Measurements from ENCODE around the gene METRNL. TPM values are rescaled to one million over a fixed set of nuclear protein-coding genes. Genes with fewer than 3 reads are reported as not detected.

The METRNL gene
- polyA plus RNA-seq, 1 donor from 2014 or later: 15.1 TPM

DNA sequence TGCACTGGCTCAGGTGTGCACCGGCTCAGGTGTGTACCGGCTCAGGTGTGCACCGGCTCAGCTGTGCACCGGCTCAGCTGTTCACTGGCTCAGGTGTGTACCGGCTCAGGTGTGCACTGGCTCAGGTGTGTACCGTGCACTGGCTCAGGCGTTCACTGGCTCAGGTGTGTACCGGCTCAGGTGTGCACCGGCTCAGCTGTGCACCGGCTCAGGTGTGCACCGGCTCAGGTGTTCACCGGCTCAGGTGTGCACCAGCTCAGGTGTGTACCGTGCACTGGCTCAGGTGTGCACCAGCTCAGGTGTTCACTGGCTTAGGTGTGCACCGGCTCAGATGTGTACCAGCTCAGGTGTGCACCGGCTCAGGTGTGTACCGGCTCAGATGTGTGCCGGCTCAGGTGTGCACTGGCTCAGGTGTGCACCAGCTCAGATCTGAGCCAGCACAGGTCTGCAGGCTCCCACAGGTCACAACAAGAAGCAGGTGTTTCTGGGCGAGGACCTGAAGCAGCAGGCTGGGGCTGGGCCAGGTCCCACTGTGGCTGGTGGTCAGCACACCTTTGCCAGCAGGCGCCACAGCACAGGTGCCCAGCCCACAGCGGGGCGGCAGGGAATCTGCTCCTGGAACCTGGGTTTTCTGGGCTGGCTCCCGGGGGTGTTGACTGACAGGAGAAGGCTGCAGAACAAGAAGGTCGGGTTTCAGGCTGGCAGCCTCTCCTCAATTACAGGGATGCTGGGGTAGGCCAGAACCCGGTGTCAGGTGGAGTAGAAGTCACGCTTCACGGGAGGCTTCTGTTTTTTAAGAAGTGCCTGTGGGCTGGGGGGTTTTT is 17.2 kb downstream of the METRNL start:
- Histone ChIP-seq H4K20me1 (ENCODE audit: insufficient read depth) (no peaks in the 10 kb centered on the region), H3K36me3 (ENCODE audit: insufficient read depth, low read length) (no peaks in the 10 kb centered on the region)
- TF ChIP-seq RAD21 (conservative IDR thresholded peaks at IDR 0.05) (no peak), EP300 (conservative IDR thresholded peaks at IDR 0.05; ENCODE audit: poor library complexity, severe bottlenecking) (no peak), MXI1 (conservative IDR thresholded peaks at IDR 0.05; ENCODE audit: poor library complexity, severe bottlenecking) (no peak), EZH2 (IDR thresholded peaks at IDR 0.05; ENCODE audit: borderline replicate concordance, insufficient read depth, low read length, poor library complexity, severe bottlenecking) (no peak), SMC3 (conservative IDR thresholded peaks at IDR 0.05; ENCODE audit: poor library complexity) (no peak), POLR2AphosphoS5 (IDR thresholded peaks at IDR 0.05) (no peak), TAF1 (IDR thresholded peaks at IDR 0.05; ENCODE audit: low read depth) (no peak)
- TF ChIP-seq, protein P1, sequence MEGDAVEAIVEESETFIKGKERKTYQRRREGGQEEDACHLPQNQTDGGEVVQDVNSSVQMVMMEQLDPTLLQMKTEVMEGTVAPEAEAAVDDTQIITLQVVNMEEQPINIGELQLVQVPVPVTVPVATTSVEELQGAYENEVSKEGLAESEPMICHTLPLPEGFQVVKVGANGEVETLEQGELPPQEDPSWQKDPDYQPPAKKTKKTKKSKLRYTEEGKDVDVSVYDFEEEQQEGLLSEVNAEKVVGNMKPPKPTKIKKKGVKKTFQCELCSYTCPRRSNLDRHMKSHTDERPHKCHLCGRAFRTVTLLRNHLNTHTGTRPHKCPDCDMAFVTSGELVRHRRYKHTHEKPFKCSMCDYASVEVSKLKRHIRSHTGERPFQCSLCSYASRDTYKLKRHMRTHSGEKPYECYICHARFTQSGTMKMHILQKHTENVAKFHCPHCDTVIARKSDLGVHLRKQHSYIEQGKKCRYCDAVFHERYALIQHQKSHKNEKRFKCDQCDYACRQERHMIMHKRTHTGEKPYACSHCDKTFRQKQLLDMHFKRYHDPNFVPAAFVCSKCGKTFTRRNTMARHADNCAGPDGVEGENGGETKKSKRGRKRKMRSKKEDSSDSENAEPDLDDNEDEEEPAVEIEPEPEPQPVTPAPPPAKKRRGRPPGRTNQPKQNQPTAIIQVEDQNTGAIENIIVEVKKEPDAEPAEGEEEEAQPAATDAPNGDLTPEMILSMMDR (IDR thresholded peaks at IDR 0.05; ENCODE audit: poor library complexity, severe bottlenecking): no peak
- TF ChIP-seq, protein P2, sequence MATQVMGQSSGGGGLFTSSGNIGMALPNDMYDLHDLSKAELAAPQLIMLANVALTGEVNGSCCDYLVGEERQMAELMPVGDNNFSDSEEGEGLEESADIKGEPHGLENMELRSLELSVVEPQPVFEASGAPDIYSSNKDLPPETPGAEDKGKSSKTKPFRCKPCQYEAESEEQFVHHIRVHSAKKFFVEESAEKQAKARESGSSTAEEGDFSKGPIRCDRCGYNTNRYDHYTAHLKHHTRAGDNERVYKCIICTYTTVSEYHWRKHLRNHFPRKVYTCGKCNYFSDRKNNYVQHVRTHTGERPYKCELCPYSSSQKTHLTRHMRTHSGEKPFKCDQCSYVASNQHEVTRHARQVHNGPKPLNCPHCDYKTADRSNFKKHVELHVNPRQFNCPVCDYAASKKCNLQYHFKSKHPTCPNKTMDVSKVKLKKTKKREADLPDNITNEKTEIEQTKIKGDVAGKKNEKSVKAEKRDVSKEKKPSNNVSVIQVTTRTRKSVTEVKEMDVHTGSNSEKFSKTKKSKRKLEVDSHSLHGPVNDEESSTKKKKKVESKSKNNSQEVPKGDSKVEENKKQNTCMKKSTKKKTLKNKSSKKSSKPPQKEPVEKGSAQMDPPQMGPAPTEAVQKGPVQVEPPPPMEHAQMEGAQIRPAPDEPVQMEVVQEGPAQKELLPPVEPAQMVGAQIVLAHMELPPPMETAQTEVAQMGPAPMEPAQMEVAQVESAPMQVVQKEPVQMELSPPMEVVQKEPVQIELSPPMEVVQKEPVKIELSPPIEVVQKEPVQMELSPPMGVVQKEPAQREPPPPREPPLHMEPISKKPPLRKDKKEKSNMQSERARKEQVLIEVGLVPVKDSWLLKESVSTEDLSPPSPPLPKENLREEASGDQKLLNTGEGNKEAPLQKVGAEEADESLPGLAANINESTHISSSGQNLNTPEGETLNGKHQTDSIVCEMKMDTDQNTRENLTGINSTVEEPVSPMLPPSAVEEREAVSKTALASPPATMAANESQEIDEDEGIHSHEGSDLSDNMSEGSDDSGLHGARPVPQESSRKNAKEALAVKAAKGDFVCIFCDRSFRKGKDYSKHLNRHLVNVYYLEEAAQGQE (IDR thresholded peaks at IDR 0.05; ENCODE audit: borderline replicate concordance): no peak

DNA sequence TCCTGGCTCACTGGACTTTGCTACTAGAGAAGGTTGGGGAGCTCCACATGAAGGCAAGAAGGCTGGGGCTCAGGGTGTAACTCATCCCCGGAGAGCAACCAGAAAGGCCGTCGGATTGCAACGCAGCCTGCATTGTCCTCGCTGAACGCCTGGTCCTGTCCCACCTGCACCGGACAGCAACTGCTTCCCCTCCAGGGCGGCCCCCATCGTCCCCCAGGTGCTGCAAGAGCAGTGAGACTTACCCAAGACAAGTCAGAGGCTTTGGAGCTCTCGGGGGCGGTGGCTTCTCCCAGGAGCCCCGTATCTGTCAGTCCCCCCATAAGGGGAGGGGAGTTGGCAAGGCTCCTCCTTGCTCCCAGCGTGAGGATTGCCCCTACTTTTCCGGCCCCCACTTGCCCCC is 18.4 kb downstream of the METRNL start:
- no peak overlapping the region for H3K4me3 ChIP-seq (ENCODE audit: low read length)
- no peaks in the 10 kb centered on the region for H4K20me1 ChIP-seq (ENCODE audit: insufficient read depth)
- H3K27ac ChIP-seq (ENCODE audit: low read length): no peak overlapping the region
- no peaks in the 10 kb centered on the region for H3K36me3 ChIP-seq (ENCODE audit: insufficient read depth, low read length)
- H3K4me2 ChIP-seq (ENCODE audit: low read length): no peak overlapping the region
- no peaks in the 10 kb centered on the region for H3K27me3 ChIP-seq (ENCODE audit: insufficient read depth, low read depth, low read length)
- H3F3A ChIP-seq (ENCODE audit: insufficient read depth, low read length, poor library complexity, severe bottlenecking): no peaks in the 10 kb centered on the region
- no peaks in the 10 kb centered on the region for H3K79me2 ChIP-seq (replicated peaks; ENCODE audit: insufficient read depth, low read length)
- H3K9ac ChIP-seq (ENCODE audit: low read length): no peak overlapping the region
- no peaks in the 10 kb centered on the region for H3K9me3 ChIP-seq (ENCODE audit: low read length)
- no peak for TF ChIP-seq TAF1 (IDR thresholded peaks at IDR 0.05; ENCODE audit: low read depth)
- TF ChIP-seq, protein P1 (IDR thresholded peaks at IDR 0.05; ENCODE audit: poor library complexity, severe bottlenecking): no peak
- no peak for TF ChIP-seq EP300 (conservative IDR thresholded peaks at IDR 0.05; ENCODE audit: poor library complexity, severe bottlenecking)
- TF ChIP-seq EZH2 (IDR thresholded peaks at IDR 0.05; ENCODE audit: borderline replicate concordance, insufficient read depth, low read length, poor library complexity, severe bottlenecking): no peak
- TF ChIP-seq, protein P2 (IDR thresholded peaks at IDR 0.05; ENCODE audit: borderline replicate concordance): no peak
- H3K9me2 ChIP-seq (ENCODE audit: insufficient read depth, low read length): no peaks in the 10 kb centered on the region
- H2AFZ ChIP-seq (ENCODE audit: low read depth, low read length): no peak overlapping the region

More for the DNA sequence above, 17.2 kb downstream of the METRNL start:
- Histone ChIP-seq H3K9me3 (ENCODE audit: low read length) (no peaks in the 10 kb centered on the region), H3K9me2 (ENCODE audit: insufficient read depth, low read length) (no peaks in the 10 kb centered on the region), H3K27ac (ENCODE audit: low read length) (no peak overlapping the region), H3K4me3 (ENCODE audit: low read length) (no peak overlapping the region), H3K4me2 (ENCODE audit: low read length) (no peak overlapping the region), H3K9ac (ENCODE audit: low read length) (no peak overlapping the region), H3K27me3 (ENCODE audit: insufficient read depth, low read depth, low read length) (no peaks in the 10 kb centered on the region), H3F3A (ENCODE audit: insufficient read depth, low read length, poor library complexity, severe bottlenecking) (no peaks in the 10 kb centered on the region), H3K79me2 (replicated peaks; ENCODE audit: insufficient read depth, low read length) (no peaks in the 10 kb centered on the region), H2AFZ (ENCODE audit: low read depth, low read length) (no peak overlapping the region)
